Liver (tissue), 9 donors: ENCODE results near the gene ADRM1. TPM values are rescaled to one million over a fixed set of nuclear protein-coding genes. Genes with fewer than 3 reads are reported as not detected.
A peak's percentile ranks its signal among the peaks of the same experiment; 100 is the strongest.

ENCODE experiments used
- DNase-seq: peaks from one replicate; pipeline ENCODE4 v3.0.0-alpha.2; 2017; ENCODE audit warnings: low spot score
- H3K27ac ChIP-seq, 2 donors: one replicate each; pipeline ENCODE4 v1.7.0; 2013; ENCODE audit warnings: inconsistent platforms in 2 of 2, low read length in 2 of 2, control low read depth in 1 of 2, low read depth in 1 of 2, mild to moderate bottlenecking in 1 of 2
- H3K27me3 ChIP-seq, 4 donors: one replicate each; pipeline versions ENCODE4 v1.6.1 to v1.7.0; 2013; ENCODE audit warnings: low read length in 3 of 4, inconsistent platforms in 1 of 4, mild to moderate bottlenecking in 1 of 4, moderate library complexity in 1 of 4; ENCODE audit not compliant: control insufficient read depth in 4 of 4, insufficient read depth in 4 of 4
- H3K36me3 ChIP-seq, 4 donors: one replicate each; pipeline versions ENCODE4 v1.6.1 to v1.7.0; 2013; ENCODE audit warnings: low read length in 3 of 4, mild to moderate bottlenecking in 3 of 4, low read depth in 1 of 4, moderate library complexity in 1 of 4; ENCODE audit not compliant: control insufficient read depth in 4 of 4, insufficient read depth in 3 of 4
- H3K4me1 ChIP-seq, 4 donors: one replicate each; pipeline versions ENCODE4 v1.6.1 to v1.7.0; 2013; ENCODE audit warnings: low read length in 3 of 4, mild to moderate bottlenecking in 3 of 4, moderate library complexity in 1 of 4; ENCODE audit not compliant: control insufficient read depth in 4 of 4, insufficient read depth in 4 of 4
- H3K4me3 ChIP-seq, 3 donors: one replicate each; pipeline versions ENCODE4 v1.6.1 to v1.7.0; 2013; ENCODE audit warnings: low read length in 3 of 3, control low read depth in 1 of 3, low read depth in 1 of 3, mild to moderate bottlenecking in 1 of 3
- H3K9ac ChIP-seq, 2 donors: one replicate each; pipeline ENCODE4 v1.7.0; 2013; ENCODE audit warnings: low read length in 2 of 2, mild to moderate bottlenecking in 2 of 2, moderate library complexity in 2 of 2, control low read depth in 1 of 2, low read depth in 1 of 2
- H3K9me3 ChIP-seq, 4 donors: one replicate each; pipeline versions ENCODE4 v1.6.1 to v1.7.0; 2013; ENCODE audit warnings: low read length in 3 of 4; ENCODE audit not compliant: control insufficient read depth in 4 of 4
- EGR1 ChIP-seq, 2 donors: IDR thresholded peaks; 2 replicates each; pipeline ENCODE4 v1.6.1; 2016 to 2018; ENCODE audit warnings: antibody characterized with exemption in 2 of 2, low read depth in 2 of 2
- FOXA1 ChIP-seq: IDR thresholded peaks from 2 replicates; pipeline ENCODE4 v1.6.1; 2016; ENCODE audit warnings: antibody characterized with exemption
- HNF4A ChIP-seq, 2 donors: conservative IDR thresholded peaks; 2 replicates each; pipeline ENCODE4 v1.6.1; 2016; ENCODE audit warnings: antibody characterized with exemption in 2 of 2, mild to moderate bottlenecking in 2 of 2
- HNF4G ChIP-seq: IDR thresholded peaks from 2 replicates; pipeline ENCODE4 v1.6.1; 2016; ENCODE audit warnings: antibody characterized with exemption
- JUND ChIP-seq, 2 donors: IDR thresholded peaks; 2 replicates each; pipeline ENCODE4 v1.6.1; 2016; ENCODE audit warnings: antibody characterized with exemption in 2 of 2
- NR2F2 ChIP-seq: IDR thresholded peaks from 2 replicates; pipeline ENCODE4 v1.6.1; 2016; ENCODE audit warnings: antibody characterized with exemption
- RXRA ChIP-seq, 2 donors: IDR thresholded peaks; 2 replicates each; pipeline ENCODE4 v1.6.1; 2017 to 2018; ENCODE audit warnings: antibody characterized with exemption in 2 of 2, mild to moderate bottlenecking in 1 of 2
- SP1 ChIP-seq: IDR thresholded peaks from 2 replicates; pipeline ENCODE4 v1.6.1; 2018; ENCODE audit warnings: antibody characterized with exemption, mild to moderate bottlenecking
- TAF1 ChIP-seq: conservative IDR thresholded peaks from 2 replicates; pipeline ENCODE4 v1.6.1; 2016; ENCODE audit warnings: antibody characterized with exemption, mild to moderate bottlenecking
- YY1 ChIP-seq: IDR thresholded peaks from 2 replicates; pipeline ENCODE4 v1.6.1; 2016; ENCODE audit warnings: antibody characterized with exemption, mild to moderate bottlenecking
- WGBS: extraction: QIAGEN DNeasy Blood & Tissue Kit; methylation state at CpG from one replicate; pipeline ENCODE4 v1.1.7; 2013; 5-methylcytosine and 5-hydroxymethylcytosine counted together
- polyA plus RNA-seq, 2 donors: library from polyadenylated mRNA; stranded (reverse) in 1 of 2; unstranded in 1 of 2; fragments of 200-250 nt in 1 of 2; fragments of >200 nt in 1 of 2; fragmentation: Nextera tagmentation in 1 of 2; extraction: Ambion mirVana in 1 of 2; gene quantifications; one replicate each; pipeline versions ENCODE4 v1.2.1 to v1.2.3, GENCODE V29; 2013 to 2015
- total RNA-seq, 2 donors: library from RNA; depleted of rRNA; stranded (reverse); fragments of >200 nt; gene quantifications; one replicate each; pipeline ENCODE4 v1.2.3, GENCODE V29; 2014
- TF ChIP-seq, protein P1 (sequence below): IDR thresholded peaks from 2 replicates; pipeline ENCODE4 v1.6.1; 2016; ENCODE audit warnings: antibody characterized with exemption
- TF ChIP-seq, protein P2 (sequence below): fragments of 150-350 bp; IDR thresholded peaks from 2 replicates; pipeline ENCODE4 v1.5.1; 2017; ENCODE audit warnings: improper control_type of control experiment, low read depth, low read length; ENCODE audit not compliant: missing input control
- TF ChIP-seq, protein P3 (sequence below): IDR thresholded peaks from 2 replicates; pipeline ENCODE4 v1.6.1; 2016; ENCODE audit warnings: antibody characterized with exemption
- TF ChIP-seq, protein P4 (sequence below): IDR thresholded peaks from 2 replicates; pipeline ENCODE4 v1.6.1; 2016; ENCODE audit warnings: antibody characterized with exemption
- TF ChIP-seq, protein P5 (sequence below): IDR thresholded peaks from 2 replicates; pipeline ENCODE4 v1.6.1; 2016; ENCODE audit warnings: antibody characterized with exemption, mild to moderate bottlenecking
- donor health status: healthy.
- donor health status: healthy.
- donor health status: healthy.
- donor health status: healthy.
- donor health status: healthy.

Gene ADRM1
- total and polyA plus RNA-seq, 4 donors = 45.3 to 91.0 (median 77.3) TPM

DNA sequence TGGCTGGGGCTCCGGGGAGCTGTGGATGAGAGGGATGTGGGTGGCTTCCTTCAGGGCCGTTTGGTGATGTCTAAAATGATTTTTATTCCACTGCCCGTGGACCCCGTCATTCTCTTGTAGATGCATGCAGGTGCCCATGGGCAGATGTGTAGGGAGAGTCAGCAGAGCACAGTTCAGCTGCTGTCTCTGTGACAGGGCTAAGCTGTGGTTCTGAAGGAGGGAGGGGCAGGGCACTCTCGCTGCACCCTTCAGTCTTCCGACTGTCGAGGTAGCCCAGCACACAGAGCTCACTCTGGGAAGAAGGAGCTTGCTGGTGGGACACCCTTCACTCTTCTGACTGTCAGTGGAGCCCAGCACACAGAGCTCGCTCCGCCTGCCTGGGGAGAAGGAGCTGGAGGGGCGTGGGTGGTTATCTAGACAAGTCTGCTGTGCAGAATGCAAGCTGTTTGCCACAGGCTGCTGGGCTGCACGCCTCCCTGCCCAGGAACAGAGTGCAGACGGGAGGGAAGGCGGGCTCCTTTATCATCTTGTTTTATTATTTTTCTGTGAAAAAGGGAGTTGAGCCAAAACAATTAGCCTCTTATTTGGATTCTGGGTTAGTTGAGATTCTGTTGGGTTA, 28.4 kb upstream of the ADRM1 start:
- peak; percentile 70 for DNase-seq
- H3K27me3 ChIP-seq = no peaks in the 10 kb centered on the region
- H3K36me3 ChIP-seq = peaks cover 11 to 47% (median 25%) of the 10 kb centered on the region in 4 donors
- no peak overlapping the region for H3K27ac ChIP-seq
- H3K4me1 ChIP-seq = no peaks in the 10 kb centered on the region
- H3K9me3 ChIP-seq = no peaks in the 10 kb centered on the region
- no peak overlapping the region for H3K4me3 ChIP-seq
- TF ChIP-seq HNF4G (no peak), RXRA (IDR thresholded peaks at IDR 0.05) (no peak), JUND (IDR thresholded peaks at IDR 0.05) (no peak), YY1 (no peak), EGR1 (IDR thresholded peaks at IDR 0.05; ENCODE audit: low read depth in 2 of 2) (no peak), FOXA1 (no peak)
- no peak overlapping the region for H3K9ac ChIP-seq
- 90% methylated on average over 13 of the region's 13 CpGs for WGBS

DNA sequence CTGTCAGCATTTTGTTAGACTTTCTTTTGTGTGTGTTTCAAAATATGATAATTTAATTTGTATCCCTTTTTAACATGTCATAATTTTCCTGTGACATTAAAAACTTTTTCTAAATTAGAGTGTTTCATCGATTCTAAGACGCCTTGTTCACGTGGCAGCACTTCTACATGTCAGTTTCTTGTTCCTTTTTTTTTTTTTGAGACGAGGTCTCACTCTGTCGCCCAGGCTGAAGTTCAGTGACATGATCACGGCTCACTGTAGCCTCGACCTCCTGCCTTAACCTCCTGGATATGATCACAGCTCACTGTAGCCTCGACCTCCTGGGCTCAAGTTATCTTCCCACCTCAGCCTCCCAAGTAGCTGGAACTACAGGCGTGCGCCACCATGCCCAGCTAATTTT, 27.6 kb upstream of the ADRM1 start:
- 91% methylated on average over 10 of the region's 10 CpGs for WGBS
- Histone ChIP-seq H3K4me3 (no peak overlapping the region), H3K36me3 (peaks cover 16 to 55% (median 32%) of the 10 kb centered on the region in 4 donors), H3K27ac (no peak overlapping the region), H3K27me3 (no peaks in the 10 kb centered on the region), H3K9ac (no peak overlapping the region), H3K9me3 (no peaks in the 10 kb centered on the region), H3K4me1 (no peaks in the 10 kb centered on the region)
- no peak for DNase-seq
- no peak for TF ChIP-seq HNF4A (conservative IDR thresholded peaks at IDR 0.05)
- TF ChIP-seq TAF1 = no peak
- TF ChIP-seq, protein P1, sequence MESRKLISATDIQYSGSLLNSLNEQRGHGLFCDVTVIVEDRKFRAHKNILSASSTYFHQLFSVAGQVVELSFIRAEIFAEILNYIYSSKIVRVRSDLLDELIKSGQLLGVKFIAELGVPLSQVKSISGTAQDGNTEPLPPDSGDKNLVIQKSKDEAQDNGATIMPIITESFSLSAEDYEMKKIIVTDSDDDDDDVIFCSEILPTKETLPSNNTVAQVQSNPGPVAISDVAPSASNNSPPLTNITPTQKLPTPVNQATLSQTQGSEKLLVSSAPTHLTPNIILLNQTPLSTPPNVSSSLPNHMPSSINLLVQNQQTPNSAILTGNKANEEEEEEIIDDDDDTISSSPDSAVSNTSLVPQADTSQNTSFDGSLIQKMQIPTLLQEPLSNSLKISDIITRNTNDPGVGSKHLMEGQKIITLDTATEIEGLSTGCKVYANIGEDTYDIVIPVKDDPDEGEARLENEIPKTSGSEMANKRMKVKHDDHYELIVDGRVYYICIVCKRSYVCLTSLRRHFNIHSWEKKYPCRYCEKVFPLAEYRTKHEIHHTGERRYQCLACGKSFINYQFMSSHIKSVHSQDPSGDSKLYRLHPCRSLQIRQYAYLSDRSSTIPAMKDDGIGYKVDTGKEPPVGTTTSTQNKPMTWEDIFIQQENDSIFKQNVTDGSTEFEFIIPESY = no peak
- TF ChIP-seq NR2F2 = no peak
- TF ChIP-seq, protein P2, sequence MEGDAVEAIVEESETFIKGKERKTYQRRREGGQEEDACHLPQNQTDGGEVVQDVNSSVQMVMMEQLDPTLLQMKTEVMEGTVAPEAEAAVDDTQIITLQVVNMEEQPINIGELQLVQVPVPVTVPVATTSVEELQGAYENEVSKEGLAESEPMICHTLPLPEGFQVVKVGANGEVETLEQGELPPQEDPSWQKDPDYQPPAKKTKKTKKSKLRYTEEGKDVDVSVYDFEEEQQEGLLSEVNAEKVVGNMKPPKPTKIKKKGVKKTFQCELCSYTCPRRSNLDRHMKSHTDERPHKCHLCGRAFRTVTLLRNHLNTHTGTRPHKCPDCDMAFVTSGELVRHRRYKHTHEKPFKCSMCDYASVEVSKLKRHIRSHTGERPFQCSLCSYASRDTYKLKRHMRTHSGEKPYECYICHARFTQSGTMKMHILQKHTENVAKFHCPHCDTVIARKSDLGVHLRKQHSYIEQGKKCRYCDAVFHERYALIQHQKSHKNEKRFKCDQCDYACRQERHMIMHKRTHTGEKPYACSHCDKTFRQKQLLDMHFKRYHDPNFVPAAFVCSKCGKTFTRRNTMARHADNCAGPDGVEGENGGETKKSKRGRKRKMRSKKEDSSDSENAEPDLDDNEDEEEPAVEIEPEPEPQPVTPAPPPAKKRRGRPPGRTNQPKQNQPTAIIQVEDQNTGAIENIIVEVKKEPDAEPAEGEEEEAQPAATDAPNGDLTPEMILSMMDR = no peak
- no peak for TF ChIP-seq EGR1 (IDR thresholded peaks at IDR 0.05; ENCODE audit: low read depth in 2 of 2)

DNA sequence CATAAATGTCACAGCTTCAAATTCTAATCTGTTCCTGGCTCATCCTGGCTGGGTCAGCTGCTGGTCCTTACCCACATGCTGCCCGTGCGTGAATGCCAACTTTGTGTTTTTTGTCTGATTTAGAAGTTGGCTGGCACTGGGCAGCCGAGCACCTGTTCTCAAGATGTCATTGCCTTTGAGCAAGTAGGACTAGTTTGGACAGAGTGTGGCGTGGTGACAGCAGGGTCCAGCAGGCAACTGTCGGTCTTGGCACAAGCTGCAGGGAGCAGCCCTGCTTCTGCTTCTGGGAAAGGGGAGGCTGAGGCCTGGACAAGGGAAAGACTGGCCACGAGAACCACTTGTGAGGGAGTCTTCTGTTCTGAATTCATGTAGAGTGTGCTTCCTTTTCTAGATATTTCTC, 26.4 kb upstream of the ADRM1 start:
- H3K4me1 ChIP-seq = no peaks in the 10 kb centered on the region
- H3K36me3 ChIP-seq = peaks cover 20 to 67% (median 41%) of the 10 kb centered on the region in 4 donors
- H3K4me3 ChIP-seq = no peak overlapping the region
- H3K9ac ChIP-seq = no peak overlapping the region
- no peak overlapping the region for H3K27ac ChIP-seq
- DNase-seq = no peak
- no peaks in the 10 kb centered on the region for H3K9me3 ChIP-seq
- no peaks in the 10 kb centered on the region for H3K27me3 ChIP-seq
- 86% methylated on average over 6 of the region's 6 CpGs for WGBS
- TF ChIP-seq, protein P1 = no peak
- TF ChIP-seq SP1 = no peak
- TF ChIP-seq FOXA1 = no peak
- no peak for TF ChIP-seq HNF4A (conservative IDR thresholded peaks at IDR 0.05)
- TF ChIP-seq, protein P3, sequence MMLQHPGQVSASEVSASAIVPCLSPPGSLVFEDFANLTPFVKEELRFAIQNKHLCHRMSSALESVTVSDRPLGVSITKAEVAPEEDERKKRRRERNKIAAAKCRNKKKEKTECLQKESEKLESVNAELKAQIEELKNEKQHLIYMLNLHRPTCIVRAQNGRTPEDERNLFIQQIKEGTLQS = no peak
- TF ChIP-seq, protein P4, sequence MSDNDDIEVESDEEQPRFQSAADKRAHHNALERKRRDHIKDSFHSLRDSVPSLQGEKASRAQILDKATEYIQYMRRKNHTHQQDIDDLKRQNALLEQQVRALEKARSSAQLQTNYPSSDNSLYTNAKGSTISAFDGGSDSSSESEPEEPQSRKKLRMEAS = no peak
- TF ChIP-seq, protein P5, sequence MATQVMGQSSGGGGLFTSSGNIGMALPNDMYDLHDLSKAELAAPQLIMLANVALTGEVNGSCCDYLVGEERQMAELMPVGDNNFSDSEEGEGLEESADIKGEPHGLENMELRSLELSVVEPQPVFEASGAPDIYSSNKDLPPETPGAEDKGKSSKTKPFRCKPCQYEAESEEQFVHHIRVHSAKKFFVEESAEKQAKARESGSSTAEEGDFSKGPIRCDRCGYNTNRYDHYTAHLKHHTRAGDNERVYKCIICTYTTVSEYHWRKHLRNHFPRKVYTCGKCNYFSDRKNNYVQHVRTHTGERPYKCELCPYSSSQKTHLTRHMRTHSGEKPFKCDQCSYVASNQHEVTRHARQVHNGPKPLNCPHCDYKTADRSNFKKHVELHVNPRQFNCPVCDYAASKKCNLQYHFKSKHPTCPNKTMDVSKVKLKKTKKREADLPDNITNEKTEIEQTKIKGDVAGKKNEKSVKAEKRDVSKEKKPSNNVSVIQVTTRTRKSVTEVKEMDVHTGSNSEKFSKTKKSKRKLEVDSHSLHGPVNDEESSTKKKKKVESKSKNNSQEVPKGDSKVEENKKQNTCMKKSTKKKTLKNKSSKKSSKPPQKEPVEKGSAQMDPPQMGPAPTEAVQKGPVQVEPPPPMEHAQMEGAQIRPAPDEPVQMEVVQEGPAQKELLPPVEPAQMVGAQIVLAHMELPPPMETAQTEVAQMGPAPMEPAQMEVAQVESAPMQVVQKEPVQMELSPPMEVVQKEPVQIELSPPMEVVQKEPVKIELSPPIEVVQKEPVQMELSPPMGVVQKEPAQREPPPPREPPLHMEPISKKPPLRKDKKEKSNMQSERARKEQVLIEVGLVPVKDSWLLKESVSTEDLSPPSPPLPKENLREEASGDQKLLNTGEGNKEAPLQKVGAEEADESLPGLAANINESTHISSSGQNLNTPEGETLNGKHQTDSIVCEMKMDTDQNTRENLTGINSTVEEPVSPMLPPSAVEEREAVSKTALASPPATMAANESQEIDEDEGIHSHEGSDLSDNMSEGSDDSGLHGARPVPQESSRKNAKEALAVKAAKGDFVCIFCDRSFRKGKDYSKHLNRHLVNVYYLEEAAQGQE = no peak
- no peak for TF ChIP-seq TAF1
